PC-9 (cell line): Measurements from ENCODE around the gene BCDIN3D.
"Not testable (repeated sequence)": the region's sequence is repeated elsewhere in the genome, so short reads cannot be mapped to it uniquely, and the experiment has no call there.

ENCODE experiments used
- EZH2 ChIP-seq: fragments of 200-600 bp; sonication (generic); IDR thresholded peaks from 2 replicates; pipeline ENCODE4 v1.8.0; 2017; ENCODE audit warnings: antibody characterized with exemption, low read depth
- TF ChIP-seq, protein P1 (sequence below): fragments of 200-600 bp; sonication (generic); conservative IDR thresholded peaks from 2 replicates; pipeline ENCODE4 v1.6.1; 2017; ENCODE audit warnings: mixed run types, antibody characterized with exemption, mild to moderate bottlenecking, moderate library complexity

DNA sequence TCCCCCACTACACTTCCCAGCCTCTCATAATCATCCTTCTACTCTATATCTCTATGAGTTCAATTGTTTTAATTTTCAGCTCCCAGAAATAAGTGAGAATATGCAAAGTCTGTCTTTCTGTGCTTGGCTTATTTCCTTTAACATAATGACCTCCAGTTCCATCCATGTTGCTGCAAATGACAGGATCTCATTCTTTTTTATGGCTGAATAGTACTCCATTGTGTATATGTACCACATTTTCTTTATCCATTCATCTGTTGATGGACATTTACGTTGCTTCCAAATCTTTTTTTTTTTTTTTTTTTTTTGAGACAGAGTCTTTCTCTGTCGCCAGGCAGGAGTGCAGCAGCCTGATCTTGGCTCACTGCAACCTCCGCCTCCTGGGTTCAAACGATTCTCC, 13.0 kb upstream of the BCDIN3D start:
- TF ChIP-seq, protein P1, sequence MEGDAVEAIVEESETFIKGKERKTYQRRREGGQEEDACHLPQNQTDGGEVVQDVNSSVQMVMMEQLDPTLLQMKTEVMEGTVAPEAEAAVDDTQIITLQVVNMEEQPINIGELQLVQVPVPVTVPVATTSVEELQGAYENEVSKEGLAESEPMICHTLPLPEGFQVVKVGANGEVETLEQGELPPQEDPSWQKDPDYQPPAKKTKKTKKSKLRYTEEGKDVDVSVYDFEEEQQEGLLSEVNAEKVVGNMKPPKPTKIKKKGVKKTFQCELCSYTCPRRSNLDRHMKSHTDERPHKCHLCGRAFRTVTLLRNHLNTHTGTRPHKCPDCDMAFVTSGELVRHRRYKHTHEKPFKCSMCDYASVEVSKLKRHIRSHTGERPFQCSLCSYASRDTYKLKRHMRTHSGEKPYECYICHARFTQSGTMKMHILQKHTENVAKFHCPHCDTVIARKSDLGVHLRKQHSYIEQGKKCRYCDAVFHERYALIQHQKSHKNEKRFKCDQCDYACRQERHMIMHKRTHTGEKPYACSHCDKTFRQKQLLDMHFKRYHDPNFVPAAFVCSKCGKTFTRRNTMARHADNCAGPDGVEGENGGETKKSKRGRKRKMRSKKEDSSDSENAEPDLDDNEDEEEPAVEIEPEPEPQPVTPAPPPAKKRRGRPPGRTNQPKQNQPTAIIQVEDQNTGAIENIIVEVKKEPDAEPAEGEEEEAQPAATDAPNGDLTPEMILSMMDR: not testable (repeated sequence)
- TF ChIP-seq EZH2: not testable (repeated sequence)
